ENCODE results near the gene PCYT1A.
"Not testable (repeated sequence)": the region's sequence is repeated elsewhere in the genome, so short reads cannot be mapped to it uniquely, and the experiment has no call there.

Gene PCYT1A

GRCh38 chr3:196189566-196190347 is 97.8 kb downstream of the PCYT1A start:
- DNase-seq, result no peak

- peak; percentile 95 for DNase-seq
Observed at GRCh38 chr3:196186651-196187573, 100.6 kb downstream of the PCYT1A start.

- no peak for DNase-seq
Observed at GRCh38 chr3:196184881-196185280, 102.6 kb downstream of the PCYT1A start.

GRCh38 chr3:196184169-196184432 is 103.4 kb downstream of the PCYT1A start:
- DNase-seq, result not testable (repeated sequence)

- DNase-seq, result peak; percentile 78
Observed at GRCh38 chr3:196181127-196181546, 106.4 kb downstream of the PCYT1A start.

- DNase-seq, result no peak
Observed at GRCh38 chr3:196180346-196180745, 107.2 kb downstream of the PCYT1A start.

All from NCI-H1105 treated with DMSO at 0.1 percent for 48 hours (cell line).